ENCODE data around the gene XAGE1A.
"Not testable (repeated sequence)": the region's sequence is repeated elsewhere in the genome, so short reads cannot be mapped to it uniquely, and the experiment has no call there.

GRCh38 chrX:52516110-52516986, 20.7 kb downstream of the XAGE1A start:
- TF ChIP-seq CTCF, POLR2A, POLR2AphosphoS5 (IDR thresholded peaks at IDR 0.05): not testable (repeated sequence)
